IPS DF 19.7 (cell line): ENCODE data around the gene TMEM40.
A peak's percentile ranks its signal among the peaks of the same experiment; 100 is the strongest.
"Not testable (repeated sequence)": the region's sequence is repeated elsewhere in the genome, so short reads cannot be mapped to it uniquely, and the experiment has no call there.

Experiments
- DNase-seq: peaks from one replicate; pipeline ENCODE4 v3.0.0-alpha.2; 2013; ENCODE audit warnings: low read depth, low spot score

TMEM40 gene

GRCh38 chr3:12719541-12719940, 39.5 kb downstream of the TMEM40 start:
- DNase-seq: no peak

- DNase-seq: no peak
Measured at GRCh38 chr3:12716605-12717151, 42.4 kb downstream of the TMEM40 start.

DNA sequence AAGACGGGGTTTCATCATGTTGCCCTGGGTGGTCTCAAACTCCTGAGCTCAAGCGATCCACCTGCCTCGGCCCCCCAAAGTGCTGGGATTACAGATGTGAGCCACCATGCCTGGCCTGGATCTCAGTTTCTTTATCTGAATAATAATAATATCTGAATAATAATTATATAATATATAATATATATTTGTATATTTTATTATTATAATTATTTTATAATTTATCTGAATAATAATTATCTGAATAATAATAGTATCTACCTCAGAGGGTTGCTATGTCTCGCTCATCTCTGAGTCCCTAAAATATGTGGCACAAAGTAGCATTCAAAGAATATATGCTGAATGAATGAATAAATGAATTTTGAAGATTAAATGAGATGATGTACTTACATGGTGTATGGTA, 44.8 kb downstream of the TMEM40 start:
- no peak for DNase-seq

DNA sequence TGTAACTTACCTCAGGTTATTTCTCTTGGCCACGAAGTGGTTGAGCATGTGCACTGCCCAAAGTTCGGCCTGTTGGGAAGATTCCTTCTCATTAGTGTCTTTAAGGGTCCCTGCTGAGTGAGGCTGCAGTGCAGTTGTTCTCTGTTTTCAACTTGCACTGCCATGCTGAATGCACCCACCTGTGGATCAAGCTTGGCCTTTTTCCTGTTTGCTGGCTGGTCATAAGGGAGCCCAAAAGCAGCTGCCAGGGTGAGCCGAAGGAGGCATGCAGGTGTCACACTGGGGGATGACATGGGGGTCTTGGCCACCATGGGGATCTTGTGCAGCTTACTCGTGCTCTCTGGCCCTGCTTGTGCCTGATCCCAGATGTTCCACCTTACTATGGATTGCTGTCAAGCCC, 49.0 kb downstream of the TMEM40 start:
- no peak for DNase-seq

GRCh38 chr3:12709334-12709733, 49.7 kb downstream of the TMEM40 start:
- no peak for DNase-seq

DNA sequence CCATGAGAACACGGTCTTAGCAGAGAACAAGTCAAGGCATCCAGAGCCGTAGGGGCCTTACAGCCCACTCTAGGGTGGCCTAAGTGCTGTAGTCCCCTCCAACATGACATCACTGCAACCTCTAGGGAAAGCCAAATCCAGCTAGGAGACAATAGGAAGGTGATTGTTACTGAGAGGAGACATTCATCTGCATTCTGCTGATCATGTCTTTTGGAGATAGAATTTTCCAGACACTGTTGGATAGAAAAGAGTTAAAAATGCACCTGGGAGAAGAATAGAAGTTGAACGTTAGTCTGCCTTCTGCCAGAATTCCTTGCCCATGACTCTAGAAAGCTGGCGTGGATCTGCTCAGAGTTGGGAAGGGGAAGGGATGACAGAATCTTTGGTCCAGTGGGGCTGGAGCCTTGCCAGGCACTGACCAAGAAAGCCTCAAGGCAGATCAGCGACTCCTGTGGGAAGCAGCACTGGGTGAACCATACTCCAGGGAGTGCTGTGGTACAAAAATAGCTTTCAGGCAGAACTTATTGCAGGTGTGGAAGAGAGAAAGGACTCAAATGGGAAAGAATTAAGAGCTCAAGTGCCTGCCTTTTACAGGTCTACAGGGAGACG, 50.4 kb downstream of the TMEM40 start:
- DNase-seq: no peak

DNA sequence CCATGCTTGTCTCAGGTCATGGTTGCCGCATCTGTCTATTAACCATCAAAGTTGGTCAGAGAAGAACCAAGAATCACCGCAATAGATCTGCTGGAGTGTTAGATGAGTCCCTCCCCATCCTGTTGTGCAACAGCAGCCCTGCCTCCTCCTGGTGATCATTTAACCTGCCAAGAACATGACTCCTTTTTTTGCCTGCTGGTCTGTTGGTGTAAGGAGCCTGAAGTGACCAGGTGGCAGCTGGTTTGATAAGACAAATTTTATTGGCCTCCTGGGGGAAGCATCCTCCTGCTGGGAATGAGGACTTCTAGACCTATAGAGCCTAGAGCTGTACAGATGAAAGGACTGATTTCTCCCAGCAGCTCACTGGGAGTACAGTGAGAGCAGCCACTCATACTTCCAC, 51.6 kb downstream of the TMEM40 start:
- DNase-seq: no peak

GRCh38 chr3:12706504-12707253, 52.4 kb downstream of the TMEM40 start:
- peak; percentile 75 for DNase-seq

GRCh38 chr3:12705981-12706380, 53.1 kb downstream of the TMEM40 start:
- no peak for DNase-seq

DNA sequence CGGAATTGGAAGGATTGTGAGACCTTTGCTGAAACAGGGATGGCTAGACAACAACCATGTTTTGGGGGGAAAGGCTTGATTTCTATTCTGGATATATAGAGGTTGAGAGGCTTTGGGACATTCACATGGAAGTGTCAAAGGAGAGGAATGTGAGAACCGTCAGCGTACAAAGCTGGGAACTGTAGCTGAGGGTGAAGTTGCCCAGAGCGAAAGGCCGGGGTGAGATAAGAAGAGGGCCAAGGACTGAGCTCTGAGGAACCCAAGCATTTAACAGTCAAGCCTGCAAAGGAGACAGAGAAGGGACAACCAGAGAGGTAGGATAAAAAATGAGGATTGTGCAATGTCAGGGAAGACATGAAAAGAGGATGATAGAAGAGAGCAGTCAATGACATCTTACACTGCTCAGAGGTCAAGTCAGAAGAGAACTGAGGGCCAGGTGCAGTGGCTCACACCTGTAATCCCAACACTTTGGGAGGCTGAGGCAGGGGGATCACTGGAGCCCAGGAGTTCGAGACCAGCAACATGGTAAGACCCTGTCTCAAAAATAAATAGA, 53.6 kb downstream of the TMEM40 start:
- DNase-seq: no peak

DNA sequence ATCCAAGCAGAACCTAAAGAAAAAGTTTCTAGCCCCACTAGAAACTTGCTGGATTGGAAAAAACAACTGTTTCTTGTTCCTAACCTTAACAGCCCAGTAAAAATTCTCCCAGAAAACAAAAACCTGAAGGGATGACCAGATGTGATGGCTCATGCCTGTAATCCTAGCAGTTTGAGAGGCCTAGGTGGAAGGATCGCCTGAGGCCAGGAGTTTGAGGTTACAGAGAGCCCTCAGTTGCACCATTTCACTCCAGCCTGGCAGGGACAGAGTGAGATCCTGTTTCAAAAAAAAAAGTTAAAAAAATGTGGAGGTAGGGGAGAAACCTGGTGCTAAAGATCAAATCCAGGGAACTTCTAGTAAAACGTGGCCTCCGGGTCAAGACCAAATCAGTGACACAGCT, 56.6 kb downstream of the TMEM40 start:
- DNase-seq: no peak

DNA sequence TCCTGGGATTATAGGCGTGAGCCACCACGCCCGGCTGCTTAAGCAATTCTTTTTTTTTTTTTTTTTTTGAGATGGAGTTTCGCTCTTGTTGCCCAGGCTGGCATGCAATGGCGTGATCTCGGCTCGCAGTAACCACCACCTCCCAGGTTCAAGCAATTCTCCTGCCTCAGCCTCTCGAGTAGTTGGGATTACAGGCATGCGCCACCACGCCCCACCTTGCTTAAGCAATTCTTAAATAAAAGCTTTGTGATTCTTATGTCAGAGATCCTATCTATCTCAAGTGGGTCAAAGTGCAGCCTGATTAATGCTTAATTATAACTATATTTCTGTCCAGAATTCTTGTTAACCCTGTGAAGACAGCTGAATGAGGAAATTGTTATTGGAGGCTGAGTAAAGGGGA, 57.5 kb downstream of the TMEM40 start:
- DNase-seq: not testable (repeated sequence)

- no peak for DNase-seq
Measured at GRCh38 chr3:12700800-12701199, 58.3 kb downstream of the TMEM40 start.

GRCh38 chr3:12695916-12696315, 63.1 kb downstream of the TMEM40 start:
- DNase-seq: no peak

- no peak for DNase-seq
Measured at GRCh38 chr3:12695112-12695511, 63.9 kb downstream of the TMEM40 start.

GRCh38 chr3:12692444-12692843, 66.6 kb downstream of the TMEM40 start:
- DNase-seq: no peak

DNA sequence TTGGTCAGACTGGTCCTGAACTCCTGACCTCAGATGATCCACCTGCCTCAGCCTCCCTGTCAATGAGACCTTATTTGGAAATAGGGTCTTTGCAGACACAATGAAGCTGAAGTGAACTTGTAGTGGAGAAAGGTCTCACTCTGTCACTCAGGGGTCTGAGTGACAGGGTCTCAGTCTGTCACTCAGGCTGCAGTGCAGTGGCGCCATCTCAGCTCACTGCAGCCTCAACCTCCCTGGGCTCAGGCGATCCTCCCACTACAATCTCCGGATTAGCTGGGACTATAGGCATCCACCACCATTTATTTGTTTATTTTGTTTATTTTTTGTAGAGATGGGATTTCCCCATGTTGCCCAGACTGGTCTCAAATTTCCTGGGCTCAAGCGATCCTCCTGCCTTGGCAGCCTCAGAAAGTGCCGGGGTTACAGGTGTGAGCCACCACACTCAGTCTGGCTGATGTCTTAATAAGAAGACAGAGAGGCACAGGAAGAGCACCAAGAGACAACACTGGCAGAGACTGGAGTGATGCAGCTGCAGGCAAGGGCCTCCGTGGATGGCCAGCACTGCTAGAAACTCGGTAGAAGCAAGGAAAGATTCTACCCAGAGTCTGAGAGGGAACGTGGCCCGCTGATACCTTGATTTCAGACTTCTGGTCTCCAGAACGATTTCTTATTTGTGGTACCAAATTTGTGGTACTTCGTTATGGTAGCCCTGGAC, 68.9 kb downstream of the TMEM40 start:
- DNase-seq: no peak

GRCh38 chr3:12687948-12688347, 71.1 kb downstream of the TMEM40 start:
- DNase-seq: no peak

GRCh38 chr3:12686096-12686495, 73.0 kb downstream of the TMEM40 start:
- DNase-seq: no peak
